MM.1S (cell line): ENCODE data around the gene FHIT.

Experiments used
- DNase-seq: peaks from one replicate; pipeline ENCODE4 v3.0.0-alpha.2; 2015
- H2AFZ ChIP-seq: fragments of 300-600 bp; sonication (generic); 2 replicates; pipeline ENCODE4 v1.6.0; 2016; ENCODE audit warnings: antibody characterized with exemption, low read length
- H3F3A ChIP-seq: fragments of 300-600 bp; sonication (generic); 2 replicates; pipeline ENCODE4 v1.6.1; 2016; ENCODE audit warnings: mild to moderate bottlenecking, antibody characterized with exemption, low read length, moderate library complexity, mixed read lengths; ENCODE audit not compliant: insufficient read depth
- H3K27ac ChIP-seq: fragments of 300-600 bp; sonication (generic); 2 replicates; pipeline ENCODE4 v1.5.1; 2016; ENCODE audit warnings: mild to moderate bottlenecking, low read length
- H3K27me3 ChIP-seq: fragments of 300-600 bp; sonication (generic); replicated peaks from 2 replicates; pipeline ENCODE4 v1.6.0; 2016; ENCODE audit warnings: low read length; ENCODE audit not compliant: insufficient read depth
- H3K36me3 ChIP-seq: fragments of 300-600 bp; sonication (generic); replicated peaks from 2 replicates; pipeline ENCODE4 v1.6.1; 2016; ENCODE audit warnings: mild to moderate bottlenecking, low read length, mixed read lengths; ENCODE audit not compliant: insufficient read depth
- H3K4me1 ChIP-seq: fragments of 300-600 bp; sonication (generic); 2 replicates; pipeline ENCODE4 v1.6.1; 2016; ENCODE audit warnings: low read length, mixed read lengths
- H3K4me2 ChIP-seq: fragments of 300-600 bp; sonication (generic); 2 replicates; pipeline ENCODE4 v1.6.0; 2016; ENCODE audit warnings: low read depth, low read length
- H3K4me3 ChIP-seq: fragments of 300-600 bp; sonication (generic); 2 replicates; pipeline ENCODE4 v1.5.1; 2016; ENCODE audit warnings: low read length, mixed read lengths
- H3K79me2 ChIP-seq: fragments of 300-600 bp; sonication (generic); 2 replicates; pipeline ENCODE4 v1.6.1; 2016; ENCODE audit warnings: mixed run types, low read length, mixed read lengths
- H3K9ac ChIP-seq: fragments of 300-600 bp; sonication (generic); 2 replicates; pipeline ENCODE4 v1.6.1; 2016; ENCODE audit warnings: low read length, mixed read lengths
- H3K9me2 ChIP-seq: fragments of 300-600 bp; sonication (generic); replicated peaks from 2 replicates; pipeline ENCODE4 v1.6.1; 2016; ENCODE audit warnings: mild to moderate bottlenecking, low read length, mixed read lengths; ENCODE audit not compliant: insufficient read depth
- H3K9me3 ChIP-seq: fragments of 300-600 bp; sonication (generic); replicated peaks from 2 replicates; pipeline ENCODE4 v1.6.1; 2016; ENCODE audit warnings: mild to moderate bottlenecking, low read length, mixed read lengths; ENCODE audit not compliant: insufficient read depth
- H4K20me1 ChIP-seq: fragments of 300-600 bp; sonication (generic); 2 replicates; pipeline ENCODE4 v1.6.1; 2016; ENCODE audit warnings: mild to moderate bottlenecking, low read length, moderate library complexity, mixed read lengths; ENCODE audit not compliant: insufficient read depth
- EZH2 ChIP-seq: fragments of 300-600 bp; sonication (generic); optimal IDR thresholded peaks from 2 replicates; pipeline ENCODE3; 2017; ENCODE audit warnings: low read depth, mild to moderate bottlenecking, antibody characterized with exemption, low read length, mixed read lengths
- EZH2phosphoT487 ChIP-seq: fragments of 300-600 bp; sonication (generic); IDR thresholded peaks from 2 replicates; pipeline ENCODE4 v1.6.1; 2018; ENCODE audit warnings: antibody characterized with exemption, low read length
- TF ChIP-seq, protein P1 (sequence below): fragments of 300-600 bp; sonication (generic); IDR thresholded peaks from 2 replicates; pipeline ENCODE4 v1.5.1; 2016; ENCODE audit warnings: antibody characterized with exemption, low read length, mixed read lengths

The FHIT gene

DNA sequence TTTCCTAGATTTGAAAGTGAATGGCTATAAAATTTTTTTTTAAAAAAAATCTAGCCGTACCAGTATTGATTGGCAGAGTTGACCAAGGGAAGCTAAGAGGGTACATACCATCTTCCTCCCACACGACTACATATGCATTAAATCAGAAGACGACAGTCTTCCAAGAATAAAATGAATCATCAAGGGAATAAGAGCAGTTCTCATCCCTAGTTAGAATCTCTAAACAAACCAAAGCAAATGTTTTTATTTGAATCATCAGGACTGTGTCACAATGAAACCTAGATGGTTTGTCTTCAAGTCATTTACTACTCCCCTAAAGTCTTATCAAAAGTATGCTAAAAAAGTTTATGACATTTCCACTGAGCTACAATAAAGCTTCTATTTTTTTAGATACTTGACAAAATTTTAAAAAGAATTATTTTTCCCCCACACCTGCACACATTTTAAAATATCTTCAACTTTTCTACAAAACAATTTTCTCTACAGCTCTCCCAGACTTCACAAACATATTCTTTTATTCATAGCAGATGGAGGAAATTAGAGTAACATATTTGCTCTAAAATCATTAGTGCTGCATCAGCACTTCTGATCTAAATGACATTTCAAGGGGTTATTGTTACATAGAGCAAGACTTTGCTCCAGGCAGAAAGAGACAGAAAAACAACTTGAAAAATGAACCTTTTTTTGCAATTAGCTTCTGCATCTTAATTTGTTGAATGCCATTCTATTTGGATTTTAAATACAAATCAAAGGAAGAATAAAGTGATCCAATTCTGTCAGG, 547.1 kb downstream of the FHIT start:
- H3K9ac ChIP-seq: no peak overlapping the region
- H4K20me1 ChIP-seq: no peaks in the 10 kb centered on the region
- H3K27me3 ChIP-seq: no peaks in the 10 kb centered on the region
- TF ChIP-seq EZH2phosphoT487 (no peak), EZH2 (no peak)
- TF ChIP-seq, protein P1, sequence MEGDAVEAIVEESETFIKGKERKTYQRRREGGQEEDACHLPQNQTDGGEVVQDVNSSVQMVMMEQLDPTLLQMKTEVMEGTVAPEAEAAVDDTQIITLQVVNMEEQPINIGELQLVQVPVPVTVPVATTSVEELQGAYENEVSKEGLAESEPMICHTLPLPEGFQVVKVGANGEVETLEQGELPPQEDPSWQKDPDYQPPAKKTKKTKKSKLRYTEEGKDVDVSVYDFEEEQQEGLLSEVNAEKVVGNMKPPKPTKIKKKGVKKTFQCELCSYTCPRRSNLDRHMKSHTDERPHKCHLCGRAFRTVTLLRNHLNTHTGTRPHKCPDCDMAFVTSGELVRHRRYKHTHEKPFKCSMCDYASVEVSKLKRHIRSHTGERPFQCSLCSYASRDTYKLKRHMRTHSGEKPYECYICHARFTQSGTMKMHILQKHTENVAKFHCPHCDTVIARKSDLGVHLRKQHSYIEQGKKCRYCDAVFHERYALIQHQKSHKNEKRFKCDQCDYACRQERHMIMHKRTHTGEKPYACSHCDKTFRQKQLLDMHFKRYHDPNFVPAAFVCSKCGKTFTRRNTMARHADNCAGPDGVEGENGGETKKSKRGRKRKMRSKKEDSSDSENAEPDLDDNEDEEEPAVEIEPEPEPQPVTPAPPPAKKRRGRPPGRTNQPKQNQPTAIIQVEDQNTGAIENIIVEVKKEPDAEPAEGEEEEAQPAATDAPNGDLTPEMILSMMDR: no peak
- H3K36me3 ChIP-seq: no peaks in the 10 kb centered on the region
- no peaks in the 10 kb centered on the region for H3F3A ChIP-seq
- no peaks in the 10 kb centered on the region for H3K9me3 ChIP-seq
- H2AFZ ChIP-seq: no peak overlapping the region
- DNase-seq: no peak
- no peak overlapping the region for H3K27ac ChIP-seq
- H3K79me2 ChIP-seq: no peaks in the 10 kb centered on the region
- H3K4me2 ChIP-seq: no peak overlapping the region
- no peak overlapping the region for H3K4me3 ChIP-seq
- no peaks in the 10 kb centered on the region for H3K9me2 ChIP-seq
- H3K4me1 ChIP-seq: no peaks in the 10 kb centered on the region

- H3K36me3 ChIP-seq: no peaks in the 10 kb centered on the region
- H3K9me2 ChIP-seq: no peaks in the 10 kb centered on the region
- no peak overlapping the region for H3K4me3 ChIP-seq
- no peak overlapping the region for H2AFZ ChIP-seq
- no peak overlapping the region for H3K9ac ChIP-seq
- no peak overlapping the region for H3K27ac ChIP-seq
- H3K27me3 ChIP-seq: no peaks in the 10 kb centered on the region
- no peak for DNase-seq
- no peaks in the 10 kb centered on the region for H3F3A ChIP-seq
- TF ChIP-seq EZH2: no peak
- TF ChIP-seq, protein P1: no peak
- no peak for TF ChIP-seq EZH2phosphoT487
- H3K4me1 ChIP-seq: no peaks in the 10 kb centered on the region
- H3K79me2 ChIP-seq: no peaks in the 10 kb centered on the region
- no peaks in the 10 kb centered on the region for H3K9me3 ChIP-seq
- no peak overlapping the region for H3K4me2 ChIP-seq
- H4K20me1 ChIP-seq: no peaks in the 10 kb centered on the region
These were observed 548.2 kb downstream of the FHIT start for GRCh38 chr3:60703008-60703407.

DNA sequence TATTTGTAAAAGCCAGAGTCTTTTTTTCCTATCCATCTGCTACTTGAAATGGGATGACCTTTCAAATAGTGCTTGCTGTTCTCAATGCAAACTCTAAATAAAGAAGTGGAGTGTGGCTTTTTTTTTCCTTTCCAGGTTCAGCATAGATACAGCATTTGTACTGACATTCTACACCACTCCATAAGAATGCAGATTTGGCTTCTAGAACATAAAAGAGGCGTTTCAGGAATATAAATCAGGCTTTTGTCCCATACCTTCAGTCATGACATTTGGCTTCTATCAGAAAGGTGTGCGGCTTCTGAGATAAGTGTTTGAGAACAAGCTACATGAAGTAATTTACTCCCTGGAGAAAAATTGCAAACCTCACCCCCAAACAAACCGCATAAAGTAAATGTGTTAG, 553.1 kb downstream of the FHIT start:
- H3K4me1 ChIP-seq: no peaks in the 10 kb centered on the region
- no peaks in the 10 kb centered on the region for H3K36me3 ChIP-seq
- no peaks in the 10 kb centered on the region for H3K79me2 ChIP-seq
- no peak overlapping the region for H2AFZ ChIP-seq
- H3K27me3 ChIP-seq: no peaks in the 10 kb centered on the region
- H3K27ac ChIP-seq: no peak overlapping the region
- no peak overlapping the region for H3K4me2 ChIP-seq
- no peak overlapping the region for H3K9ac ChIP-seq
- TF ChIP-seq EZH2: no peak
- H3K4me3 ChIP-seq: no peak overlapping the region
- no peaks in the 10 kb centered on the region for H3F3A ChIP-seq
- H4K20me1 ChIP-seq: no peaks in the 10 kb centered on the region
- DNase-seq: no peak
- no peaks in the 10 kb centered on the region for H3K9me2 ChIP-seq
- no peaks in the 10 kb centered on the region for H3K9me3 ChIP-seq

- DNase-seq: no peak
- no peak overlapping the region for H2AFZ ChIP-seq
These were observed 554.1 kb downstream of the FHIT start for GRCh38 chr3:60697132-60697531.

More at GRCh38 chr3:60697132-60697531, 554.1 kb downstream of the FHIT start:
- no peak overlapping the region for H3K4me2 ChIP-seq
- no peaks in the 10 kb centered on the region for H3K79me2 ChIP-seq
- no peaks in the 10 kb centered on the region for H4K20me1 ChIP-seq
- H3K27ac ChIP-seq: no peak overlapping the region
- no peak overlapping the region for H3K9ac ChIP-seq
- no peaks in the 10 kb centered on the region for H3K9me2 ChIP-seq
- H3K36me3 ChIP-seq: no peaks in the 10 kb centered on the region
- no peaks in the 10 kb centered on the region for H3F3A ChIP-seq
- no peaks in the 10 kb centered on the region for H3K27me3 ChIP-seq
- no peak overlapping the region for H3K4me3 ChIP-seq
- no peaks in the 10 kb centered on the region for H3K4me1 ChIP-seq
- H3K9me3 ChIP-seq: no peaks in the 10 kb centered on the region
- no peak for TF ChIP-seq EZH2
- TF ChIP-seq, protein P1: no peak
- no peak for TF ChIP-seq EZH2phosphoT487
